Amniotic stem cell (primary cell): ENCODE results near the gene UTP18.

ENCODE experiments used
- DNase-seq: peaks from one replicate; lab custom pipeline; 2025; lab: John Stamatoyannopoulos, UW

Gene UTP18

DNA sequence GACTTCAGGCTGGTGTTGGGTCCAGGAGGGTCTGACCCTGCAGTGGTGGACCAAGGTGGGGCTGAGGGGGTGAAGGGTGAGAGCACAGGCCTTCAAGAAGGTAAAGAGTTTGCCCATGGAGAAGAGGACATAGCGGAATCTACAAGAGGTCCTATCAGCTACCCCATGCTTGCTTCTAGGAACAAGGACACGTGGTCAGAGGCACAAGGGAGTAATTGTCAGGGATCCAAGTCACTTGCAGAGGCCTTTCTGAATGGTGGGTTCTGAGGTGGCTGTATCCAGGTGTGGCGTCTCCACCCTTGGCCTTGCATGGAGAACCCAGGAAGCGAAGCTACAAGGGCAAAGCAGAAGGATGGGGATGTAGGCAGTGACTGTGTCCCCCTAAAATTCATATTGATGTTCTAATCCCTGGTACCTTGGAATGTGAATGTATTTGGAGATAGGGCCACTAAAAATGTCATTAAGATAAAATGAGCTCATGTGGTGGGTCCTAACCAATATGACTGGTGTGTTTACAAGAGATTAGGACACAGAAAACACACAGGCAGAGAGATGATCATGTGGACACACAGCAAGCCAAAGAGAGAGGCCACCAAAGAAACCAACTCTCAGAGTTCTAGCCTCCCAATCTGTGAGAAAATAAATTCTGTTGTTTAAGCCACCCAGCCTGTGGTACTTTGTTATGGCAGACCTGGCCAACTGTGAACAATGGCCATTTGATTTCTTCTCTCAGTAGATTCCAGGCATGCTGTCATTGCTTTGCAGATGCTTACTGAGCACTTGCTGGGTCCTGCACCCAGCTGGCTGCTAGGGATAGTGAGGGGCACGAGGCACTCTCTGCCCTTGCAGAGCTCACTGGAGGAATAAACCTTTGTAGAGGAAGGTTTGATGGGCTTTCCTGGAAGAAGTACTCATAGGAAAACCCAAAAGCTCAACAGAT, 75.8 kb downstream of the UTP18 start:
- no peak for DNase-seq

GRCh38 chr17:51341457-51341856, 81.1 kb downstream of the UTP18 start:
- DNase-seq, result no peak

- no peak for DNase-seq
Measured at GRCh38 chr17:51342257-51342656, 81.9 kb downstream of the UTP18 start.

DNA sequence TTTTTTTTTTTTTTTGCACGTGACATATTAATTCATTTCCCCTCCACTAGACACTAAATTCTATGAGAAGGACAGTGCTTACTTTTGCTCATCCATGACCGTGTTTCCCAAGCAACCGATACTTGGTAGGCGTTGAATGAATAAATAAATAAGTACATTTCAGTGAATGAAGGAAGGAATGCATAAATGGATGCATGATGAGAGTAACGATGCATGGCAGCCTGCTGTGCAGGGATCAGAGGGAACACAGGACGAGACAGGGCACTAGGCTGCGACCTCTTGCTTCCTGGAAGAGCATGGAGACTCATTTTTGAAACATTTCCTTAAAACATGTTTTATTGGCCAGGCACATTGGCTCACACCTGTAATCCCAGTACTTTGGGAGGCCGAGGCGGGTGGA, 84.2 kb downstream of the UTP18 start:
- no peak for DNase-seq

GRCh38 chr17:51346218-51346982, 86.1 kb downstream of the UTP18 start:
- DNase-seq, result no peak
